Psoas muscle (tissue), 8 donors: ENCODE results near the gene TFDP1. TPM values are rescaled to one million over a fixed set of nuclear protein-coding genes. Genes with fewer than 3 reads are reported as not detected.

ENCODE experiments used
- ATAC-seq, 4 donors: fragments of 200-7000 bp; cut with Tn5 transposase; one replicate each; pipeline ENCODE4 v1.9.1; 2020; ENCODE audit warnings: moderate library complexity in 3 of 4, mild to moderate bottlenecking in 2 of 4
- DNase-seq, 2 donors: peaks; one replicate each; pipeline ENCODE4 v3.0.0-alpha.2; 2020
- H3K27ac ChIP-seq: fragments of 200-600 bp; one replicate; pipeline ENCODE4 v1.8.0; 2022
- H3K27me3 ChIP-seq, 3 donors: fragments of 200-600 bp in 1 of 3; one replicate each; pipeline versions ENCODE4 v1.6.1 to v1.8.0; 2013 to 2022; ENCODE audit warnings: low read length in 2 of 3, mild to moderate bottlenecking in 2 of 3, moderate library complexity in 1 of 3; ENCODE audit not compliant: insufficient read depth in 3 of 3
- H3K36me3 ChIP-seq, 2 donors: fragments of 200-600 bp in 1 of 2; one replicate each; pipeline versions ENCODE4 v1.6.1 to v1.8.0; 2013 to 2022; ENCODE audit warnings: low read depth in 1 of 2, mild to moderate bottlenecking in 1 of 2, moderate library complexity in 1 of 2; ENCODE audit not compliant: insufficient read depth in 1 of 2
- H3K4me1 ChIP-seq: fragments of 200-600 bp; one replicate; pipeline ENCODE4 v1.8.0; 2022
- H3K4me3 ChIP-seq: fragments of 200-600 bp; one replicate; pipeline ENCODE4 v1.8.0; 2022; ENCODE audit warnings: mild to moderate bottlenecking
- H3K9me3 ChIP-seq: fragments of 200-600 bp; one replicate; pipeline ENCODE4 v1.8.0; 2022
- WGBS, 3 donors: extraction: QIAGEN DNeasy Blood & Tissue Kit; methylation state at CpG; one replicate each; pipeline versions ENCODE4 v1.1.6 to v1.1.7; 2013; 5-methylcytosine and 5-hydroxymethylcytosine counted together
- intact Hi-C, 2 donors: fragments of 100-400 bp; cut with DNase I; formaldehyde crosslinking; loops; one replicate each; pipeline versions ENCODE4 v1.11.0 to v1.14.2; 2022
- polyA plus RNA-seq, 3 donors: library from polyadenylated mRNA; stranded (reverse); fragments of 200-250 nt; gene quantifications; one replicate each; pipeline ENCODE4 v1.2.3, GENCODE V29; 2013
- total RNA-seq, 4 donors: library from RNA; stranded (reverse); fragmentation: NEBNext Ultra II Directional in 2 of 4; extraction: Animal tissue kit (Norgen Biotek cat#: 25700) in 2 of 4; gene quantifications; one replicate each; pipeline versions ENCODE4 v1.2.1 to v1.2.4, GENCODE V29; 2021 to 2023
- TF ChIP-seq, protein P1 (sequence below): fragments of 200-600 bp; IDR thresholded peaks from one replicate; pipeline ENCODE4 v1.8.0; 2022; ENCODE audit warnings: antibody characterized with exemption
- donor health status: healthy with polysubstance abuse.
- donor health status: DM: no; HTN: no; CAD: no; lungs with moderate emphysema.
- donor health status: Bipolar disorder and iron deficiency.
- donor health status: healthy.
- donor health status: DM: yes; HTN: yes; CAD: no.
- donor health status: DM: no; HTN: no; CAD: no.
- donor health status: DM: no; HTN: no; CAD: no.
- donor health status: DM: yes; HTN: yes; CAD: no.

The TFDP1 gene
- total and polyA plus RNA-seq, 7 donors = 18.8 to 40.2 (median 31.4) TPM

DNA sequence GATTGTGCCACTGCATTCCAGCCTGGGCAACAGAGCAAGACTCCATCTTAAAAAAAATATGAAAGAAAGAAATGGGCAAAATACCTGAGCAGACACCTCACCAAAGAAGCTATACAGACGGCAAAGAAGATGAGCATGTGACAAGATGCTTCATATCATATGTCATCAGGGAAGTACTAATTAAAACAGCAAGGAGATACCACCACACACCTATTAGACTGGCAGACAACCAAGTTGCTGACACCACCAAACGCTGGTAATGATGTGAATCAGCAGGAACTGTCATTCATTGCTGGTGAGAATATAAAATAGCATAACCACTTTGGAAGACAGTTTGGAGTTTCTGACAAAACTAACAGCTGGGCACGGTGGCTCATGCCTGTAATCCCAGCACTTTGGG lies 11.5 kb upstream of the TFDP1 start:
- H3K36me3 ChIP-seq = no peaks in the 10 kb centered on the region
- no peak overlapping the region for H3K27ac ChIP-seq
- TF ChIP-seq, protein P1, sequence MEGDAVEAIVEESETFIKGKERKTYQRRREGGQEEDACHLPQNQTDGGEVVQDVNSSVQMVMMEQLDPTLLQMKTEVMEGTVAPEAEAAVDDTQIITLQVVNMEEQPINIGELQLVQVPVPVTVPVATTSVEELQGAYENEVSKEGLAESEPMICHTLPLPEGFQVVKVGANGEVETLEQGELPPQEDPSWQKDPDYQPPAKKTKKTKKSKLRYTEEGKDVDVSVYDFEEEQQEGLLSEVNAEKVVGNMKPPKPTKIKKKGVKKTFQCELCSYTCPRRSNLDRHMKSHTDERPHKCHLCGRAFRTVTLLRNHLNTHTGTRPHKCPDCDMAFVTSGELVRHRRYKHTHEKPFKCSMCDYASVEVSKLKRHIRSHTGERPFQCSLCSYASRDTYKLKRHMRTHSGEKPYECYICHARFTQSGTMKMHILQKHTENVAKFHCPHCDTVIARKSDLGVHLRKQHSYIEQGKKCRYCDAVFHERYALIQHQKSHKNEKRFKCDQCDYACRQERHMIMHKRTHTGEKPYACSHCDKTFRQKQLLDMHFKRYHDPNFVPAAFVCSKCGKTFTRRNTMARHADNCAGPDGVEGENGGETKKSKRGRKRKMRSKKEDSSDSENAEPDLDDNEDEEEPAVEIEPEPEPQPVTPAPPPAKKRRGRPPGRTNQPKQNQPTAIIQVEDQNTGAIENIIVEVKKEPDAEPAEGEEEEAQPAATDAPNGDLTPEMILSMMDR = no peak
- no peaks in the 10 kb centered on the region for H3K27me3 ChIP-seq
- no peak for ATAC-seq
- peaks cover 23% of the 10 kb centered on the region for H3K9me3 ChIP-seq
- no peak for DNase-seq
- H3K4me3 ChIP-seq = no peak overlapping the region
- WGBS, 3 donors = 64 to 75% (median 75%) methylated on average over 3 of the region's 3 CpGs
- intact Hi-C loops = no loop called here
- no peaks in the 10 kb centered on the region for H3K4me1 ChIP-seq

DNA sequence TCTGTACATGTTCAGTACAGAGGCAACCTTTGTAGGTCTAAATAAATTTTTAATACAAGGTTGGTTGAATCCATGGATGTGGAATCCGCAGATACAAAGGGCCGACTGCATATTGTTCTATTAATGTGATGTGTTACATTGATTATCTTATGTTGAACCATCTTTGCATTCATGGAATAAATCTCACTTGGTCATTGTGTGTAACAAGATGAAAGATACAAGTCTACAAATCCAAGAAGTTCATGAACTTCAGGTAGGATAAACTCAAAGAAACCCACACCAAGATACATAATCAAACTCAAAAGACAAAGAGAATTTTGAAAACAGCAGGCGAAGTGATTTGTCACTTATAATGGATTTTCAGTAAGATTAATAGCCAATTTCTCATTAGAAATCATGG lies 8.0 kb upstream of the TFDP1 start:
- Histone ChIP-seq H3K9me3 (peaks cover 22% of the 10 kb centered on the region), H3K36me3 (no peaks in the 10 kb centered on the region), H3K27me3 (no peaks in the 10 kb centered on the region), H3K4me1 (no peaks in the 10 kb centered on the region), H3K4me3 (no peak overlapping the region), H3K27ac (no peak overlapping the region)
- WGBS, 3 donors = 70 to 84% (median 76%) methylated on average over 3 of the region's 3 CpGs
- ATAC-seq (no peak), DNase-seq (no peak)
- intact Hi-C loops = no loop called here
- TF ChIP-seq, protein P1 = no peak

DNA sequence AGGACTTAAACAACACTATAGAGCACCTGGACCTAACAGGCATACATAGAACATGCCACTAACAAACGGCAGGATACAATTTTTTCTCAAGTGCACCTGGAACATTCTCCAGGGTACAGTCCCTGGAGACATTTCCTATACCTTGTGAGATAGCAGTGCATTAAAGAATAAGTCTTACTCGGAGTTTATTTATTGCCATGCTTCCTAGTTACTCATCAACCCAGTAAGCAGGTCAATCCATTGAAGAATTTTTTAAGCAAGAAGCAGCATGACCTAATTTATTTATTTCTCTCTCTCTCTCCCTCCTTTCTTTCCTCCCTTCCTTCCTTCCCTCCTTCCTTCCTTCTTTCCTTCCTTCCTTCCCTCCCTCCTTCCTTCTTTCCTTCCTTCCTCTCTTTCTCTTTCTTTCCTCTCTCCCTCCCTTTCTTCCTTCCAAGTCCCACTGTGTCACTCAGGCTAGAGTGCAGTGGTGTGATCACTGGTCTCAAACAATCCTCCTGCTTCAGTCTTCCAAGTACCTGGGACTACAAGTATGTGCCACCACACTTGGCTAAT lies 6.6 kb upstream of the TFDP1 start:
- 70 to 73% (median 73%) methylated on average over 2 of the region's 2 CpGs for WGBS, 3 donors
- TF ChIP-seq, protein P1 = no peak
- Histone ChIP-seq H3K27me3 (no peaks in the 10 kb centered on the region), H3K9me3 (peaks cover 18% of the 10 kb centered on the region), H3K4me3 (no peak overlapping the region), H3K27ac (no peak overlapping the region), H3K36me3 (no peaks in the 10 kb centered on the region), H3K4me1 (no peaks in the 10 kb centered on the region)
- intact Hi-C loops = no loop called here
- no peak for ATAC-seq
- DNase-seq = no peak

DNA sequence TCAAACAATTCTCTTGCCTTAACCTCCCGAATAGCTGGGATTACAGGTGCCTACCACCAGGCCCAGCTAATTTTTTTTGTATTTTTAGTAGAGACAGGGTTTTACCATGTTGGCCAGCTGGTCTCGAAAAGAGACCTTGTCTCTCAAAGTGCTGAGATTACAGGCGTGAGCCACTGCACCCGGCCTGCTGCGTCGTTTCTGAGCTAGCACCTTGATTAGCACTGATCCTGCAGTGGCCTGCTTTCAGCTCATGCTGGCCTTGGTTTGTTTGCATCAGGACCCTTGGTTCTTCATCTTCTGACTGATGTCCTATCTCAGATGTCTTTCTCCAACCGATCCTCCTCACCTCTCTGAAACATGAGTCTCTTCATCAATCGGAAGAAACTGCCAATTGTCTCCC lies 4.9 kb upstream of the TFDP1 start:
- H3K4me3 ChIP-seq = no peak overlapping the region
- intact Hi-C loops = no loop called here
- H3K4me1 ChIP-seq = no peaks in the 10 kb centered on the region
- DNase-seq (peak in 1 of 2 donors; percentile 18), ATAC-seq (no peak)
- TF ChIP-seq, protein P1 = no peak
- no peak overlapping the region for H3K27ac ChIP-seq
- no peaks in the 10 kb centered on the region for H3K36me3 ChIP-seq
- H3K27me3 ChIP-seq = no peaks in the 10 kb centered on the region
- WGBS, 3 donors = 83 to 90% (median 86%) methylated on average over 8 of the region's 8 CpGs
- H3K9me3 ChIP-seq = peaks cover 16% of the 10 kb centered on the region

DNA sequence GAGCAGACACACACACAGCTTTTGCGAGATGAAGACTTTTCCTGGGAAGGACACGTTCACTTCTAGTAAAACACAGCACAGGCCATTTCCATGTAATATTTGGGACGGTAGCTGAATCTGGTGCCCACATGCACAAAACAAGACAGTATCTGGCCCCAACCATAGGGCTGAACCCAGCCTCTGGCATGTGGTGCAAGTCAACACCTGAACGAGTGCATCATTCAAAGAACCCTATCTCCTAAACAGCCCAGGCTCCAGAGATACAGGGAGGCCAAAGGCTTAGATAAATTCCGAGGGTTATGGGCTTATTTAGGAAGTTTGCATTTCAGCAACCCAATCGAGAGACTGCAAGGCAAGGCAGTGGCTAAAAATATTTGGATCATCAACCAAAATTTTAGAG lies 2.7 kb upstream of the TFDP1 start:
- Histone ChIP-seq H3K4me1 (peaks cover 4% of the 10 kb centered on the region), H3K9me3 (peaks cover 2% of the 10 kb centered on the region), H3K4me3 (no peak overlapping the region), H3K36me3 (peaks cover 0 to 10% of the 10 kb centered on the region in 2 donors), H3K27ac (no peak overlapping the region), H3K27me3 (no peaks in the 10 kb centered on the region)
- WGBS, 3 donors = 70 to 80% (median 71%) methylated on average over 6 of the region's 6 CpGs
- no peak for ATAC-seq
- intact Hi-C loops = no loop called here
- TF ChIP-seq, protein P1 = no peak
- DNase-seq = no peak
